HepG2 (cell line): ENCODE measurements around the gene SPAG6. TPM values are rescaled to one million over a fixed set of nuclear protein-coding genes. Genes with fewer than 3 reads are reported as not detected.

ENCODE experiments used
- ATAC-seq: fragments of 200-7000 bp; cut with Tn5 transposase; 3 replicates; pipeline ENCODE4 v1.9.1; 2020; ENCODE audit warnings: mild to moderate bottlenecking, moderate library complexity
- BruUV-seq: library from RNA; stranded (reverse); fragments of 400-500 nt; replicated peaks from 2 replicates; lab custom pipeline; 2021; lab: Mats Ljungman, UMichigan
- CTCF ChIA-PET: fragments of 300-600 bp; formaldehyde crosslinking; extraction: SDS; loops from one replicate; lab custom pipeline; 2021; ENCODE audit warnings: low total read pairs, inconsistent platforms, low intra/inter-chr PET ratio; lab: Yijun Ruan, JAX
- POLR2A ChIA-PET: fragments of 350-600 bp; sonication (Branson Sonifier 250); formaldehyde crosslinking; loops from one replicate; lab custom pipeline; 2020; ENCODE audit warnings: antibody characterized with exemption, inconsistent platforms; lab: Yijun Ruan, JAX
- DNase-seq: peaks from one replicate; pipeline ENCODE4 v3.0.0-alpha.2; 2015; ENCODE audit warnings: low spot score
- FAIRE-seq: peaks from 3 replicates; lab custom pipeline; 2011; peaks lifted over from hg19 to GRCh38; lab: Jason Lieb, UNC
- H2AFZ ChIP-seq: one replicate; pipeline ENCODE4 v1.6.1; 2011; ENCODE audit warnings: low read length, inconsistent platforms
- H3K27ac ChIP-seq: fragments of 300-600 bp; 3 replicates; pipeline ENCODE4 v1.8.0; 2011; ENCODE audit warnings: mixed run types, mild to moderate bottlenecking, mixed read lengths, low read length, inconsistent platforms; ENCODE audit not compliant: insufficient read depth; ENCODE audit errors: extremely low read length
- H3K27me3 ChIP-seq, 2 experiments: fragments of 200-600 bp in 1 of 2; 2 replicates in 1 of 2; 3 replicates in 1 of 2; pipeline versions ENCODE4 v1.6.0 to v1.8.0; 2011; ENCODE audit warnings: low read length in 2 of 2, mild to moderate bottlenecking in 2 of 2, moderate library complexity in 2 of 2, inconsistent platforms in 1 of 2; ENCODE audit not compliant: insufficient read depth in 2 of 2, control insufficient read depth in 1 of 2
- H3K36me3 ChIP-seq, 2 experiments: fragments of 200-600 bp in 1 of 2; replicated peaks in 1 of 2; 2 replicates in 1 of 2; 3 replicates in 1 of 2; pipeline versions ENCODE4 v1.5.1 to v1.8.0; 2011; ENCODE audit warnings: low read length in 2 of 2, inconsistent platforms in 1 of 2; ENCODE audit not compliant: insufficient read depth in 2 of 2, control insufficient read depth in 1 of 2
- H3K4me1 ChIP-seq: 2 replicates; pipeline ENCODE4 v1.5.1; 2012; ENCODE audit warnings: low read length, inconsistent platforms; ENCODE audit not compliant: insufficient read depth
- H3K4me2 ChIP-seq: 2 replicates; pipeline ENCODE4 v1.6.0; 2011; ENCODE audit warnings: low read depth, low read length, inconsistent platforms
- H3K4me3 ChIP-seq, 3 experiments: fragments of 200-600 bp in 1 of 3; sonication (generic), shearing (Covaris generic) in 1 of 3; replicated peaks in 1 of 3; 2 replicates each; pipeline ENCODE4 v1.5.1; 2011 to 2016; ENCODE audit warnings: low read length in 3 of 3, inconsistent platforms in 2 of 3, low read depth in 2 of 3, mild to moderate bottlenecking in 2 of 3, control low read depth in 1 of 3, mixed read lengths in 1 of 3; ENCODE audit not compliant: insufficient read depth in 1 of 3
- H3K79me2 ChIP-seq: one replicate; pipeline ENCODE4 v1.6.1; 2011; ENCODE audit warnings: low read length, inconsistent platforms; ENCODE audit not compliant: insufficient read depth
- H3K9ac ChIP-seq: 2 replicates; pipeline ENCODE4 v1.6.0; 2011; ENCODE audit warnings: mild to moderate bottlenecking, low read depth, low read length, inconsistent platforms; ENCODE audit not compliant: insufficient read depth
- H3K9me3 ChIP-seq: 2 replicates; pipeline ENCODE4 v1.5.1; 2012; ENCODE audit warnings: mild to moderate bottlenecking, low read length
- H4K20me1 ChIP-seq: 2 replicates; pipeline ENCODE4 v1.6.0; 2011; ENCODE audit warnings: inconsistent platforms, mild to moderate bottlenecking, low read length, moderate library complexity; ENCODE audit not compliant: insufficient read depth
- BHLHE40 ChIP-seq: IDR thresholded peaks from 2 replicates; pipeline ENCODE4 v1.6.1; 2011; ENCODE audit warnings: low read length, improper control_type of control experiment
- HOXD1 ChIP-seq: sonication (generic); formaldehyde crosslinking; IDR thresholded peaks from 2 replicates; pipeline ENCODE4 v1.5.0; 2020; ENCODE audit warnings: missing genetic modification reagents
- MAFG ChIP-seq: sonication (generic); formaldehyde crosslinking; IDR thresholded peaks from 2 replicates; pipeline ENCODE4 v1.5.1; 2020; ENCODE audit warnings: mild to moderate bottlenecking, missing genetic modification reagents
- RAD21 ChIP-seq: fragments of 450-650 bp; formaldehyde crosslinking; IDR thresholded peaks from 2 replicates; pipeline ENCODE4 v1.5.0; 2020; ENCODE audit warnings: mild to moderate bottlenecking
- SCMH1 ChIP-seq: sonication (generic); formaldehyde crosslinking; IDR thresholded peaks from 2 replicates; pipeline ENCODE4 v1.9.0; 2021; ENCODE audit warnings: missing genetic modification reagents, mild to moderate bottlenecking, borderline replicate concordance
- TCF7 ChIP-seq: sonication (generic); IDR thresholded peaks from 2 replicates; pipeline ENCODE4 v1.6.1; 2016; ENCODE audit warnings: antibody characterized with exemption, low read depth
- TGIF2 ChIP-seq: IDR thresholded peaks from 2 replicates; pipeline ENCODE4 v1.6.1; 2016; ENCODE audit warnings: control low read depth, missing compliant biosample characterization
- ZKSCAN5 ChIP-seq: sonication (generic); formaldehyde crosslinking; IDR thresholded peaks from 2 replicates; pipeline ENCODE4 v1.5.1; 2020; ENCODE audit warnings: mild to moderate bottlenecking, missing genetic modification reagents
- ZNF562 ChIP-seq: sonication (generic); formaldehyde crosslinking; IDR thresholded peaks from 2 replicates; pipeline ENCODE4 v1.8.0; 2022; ENCODE audit warnings: missing genetic modification reagents, borderline replicate concordance
- ZNF737 ChIP-seq: sonication (generic); formaldehyde crosslinking; IDR thresholded peaks from 2 replicates; pipeline ENCODE4 v1.5.0; 2020; ENCODE audit warnings: missing genetic modification reagents, mild to moderate bottlenecking, borderline replicate concordance
- ZSCAN29 ChIP-seq: sonication (generic); formaldehyde crosslinking; conservative IDR thresholded peaks from 2 replicates; pipeline ENCODE4 v1.4.0; 2020; ENCODE audit warnings: mild to moderate bottlenecking, missing genetic modification reagents
- WGBS: methylation state at CpG from one replicate; pipeline ENCODE4 v1.1.6; 2017; ENCODE audit warnings: low lambda C conversion rate; 5-methylcytosine and 5-hydroxymethylcytosine counted together
- in situ Hi-C: cut with HindIII; loops from 2 replicates; pipeline ENCODE4 v1.10.0; 2017; ENCODE audit warnings: low pct_unique_long_range_greater_than_20kb; ENCODE audit not compliant: extremely low pct_ligation_motif_present
- intact Hi-C: fragments of 100-400 bp; cut with micrococcal nuclease; formaldehyde crosslinking; loops from one replicate; pipeline ENCODE4 v1.10.0; 2022; ENCODE audit not compliant: unreplicated experiment
- polyA plus RNA-seq, 8 experiments: library from polyadenylated mRNA; depleted of rRNA in 3 of 8; stranded (reverse) in 7 of 8; unstranded in 1 of 8; fragments of >200 nt; fragmentation: Illumina TruSeq in 4 of 8; extraction: Trizol in 4 of 8; gene quantifications; 2 replicates each; pipeline versions ENCODE4 v1.2.1 to v1.2.3, GENCODE V29; 2011 to 2016; ENCODE audit warnings: low read depth in 4 of 8, missing spikeins in 1 of 8, mixed read lengths in 1 of 8; ENCODE audit not compliant: insufficient read depth in 1 of 8
- total RNA-seq, 5 experiments: library from RNA; depleted of rRNA; stranded (reverse); fragments of >200 nt; fragmentation: Illumina TruSeq; extraction: Trizol; gene quantifications; 2 replicates each; pipeline ENCODE4 v1.2.3, GENCODE V29; 2016; ENCODE audit warnings: low read depth in 1 of 5
- TF ChIP-seq, protein P1 (sequence below): IDR thresholded peaks from 2 replicates; pipeline ENCODE4 v1.6.1; 2016; ENCODE audit warnings: missing compliant biosample characterization, missing genetic modification reagents, borderline replicate concordance
- TF ChIP-seq, protein P2 (sequence below): IDR thresholded peaks from 2 replicates; pipeline ENCODE4 v1.6.1; 2012; ENCODE audit warnings: low read length, improper control_type of control experiment
- TF ChIP-seq, protein P3 (sequence below): sonication (generic); formaldehyde crosslinking; conservative IDR thresholded peaks from 2 replicates; pipeline ENCODE4 v1.4.0; 2020; ENCODE audit warnings: missing genetic modification reagents

The SPAG6 gene
- total and polyA plus RNA-seq, 2 of the 13 experiments (the other 11 are each of a cell fraction or from before 2014, with no cell fraction given), result not detected

DNA sequence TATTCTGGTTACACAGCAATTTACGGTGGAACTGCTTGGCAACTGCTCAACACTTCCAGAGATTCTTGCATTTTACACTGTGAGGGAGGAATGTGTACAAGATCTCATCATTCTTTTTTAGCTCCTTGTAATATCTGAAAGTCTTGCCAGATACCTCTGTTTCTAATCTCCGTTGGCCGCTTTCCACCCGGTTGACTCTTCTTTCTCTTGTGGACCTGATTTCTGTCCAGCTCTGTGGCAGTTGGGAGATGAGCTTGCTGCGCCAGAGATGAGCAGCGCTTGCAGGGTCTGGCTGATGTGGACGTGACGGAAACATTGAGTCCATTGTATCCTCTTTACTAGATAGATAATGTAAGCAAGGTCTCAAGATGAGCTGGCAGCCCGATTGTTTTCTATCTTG is 27.6 kb downstream of the SPAG6 start:
- no peaks in the 10 kb centered on the region for H3K9me3 ChIP-seq
- H3K36me3 ChIP-seq, result no peaks in the 10 kb centered on the region
- ChIA-PET CTCF (no interaction called here), POLR2A (no interaction called here)
- no peaks in the 10 kb centered on the region for H3K27me3 ChIP-seq
- no peaks in the 10 kb centered on the region for H3K79me2 ChIP-seq
- H4K20me1 ChIP-seq, result no peaks in the 10 kb centered on the region
- FAIRE-seq (no peak), DNase-seq (no peak), ATAC-seq (no peak)
- H3K27ac ChIP-seq, result no peak overlapping the region
- no peaks in the 10 kb centered on the region for H3K4me1 ChIP-seq
- H3K4me3 ChIP-seq, result no peak overlapping the region
- BruUV-seq, result no TSS peak
- H3K4me2 ChIP-seq, result no peak overlapping the region
- TF ChIP-seq TGIF2 (CRISPR knock-in tag), result no peak
- TF ChIP-seq, protein P1, sequence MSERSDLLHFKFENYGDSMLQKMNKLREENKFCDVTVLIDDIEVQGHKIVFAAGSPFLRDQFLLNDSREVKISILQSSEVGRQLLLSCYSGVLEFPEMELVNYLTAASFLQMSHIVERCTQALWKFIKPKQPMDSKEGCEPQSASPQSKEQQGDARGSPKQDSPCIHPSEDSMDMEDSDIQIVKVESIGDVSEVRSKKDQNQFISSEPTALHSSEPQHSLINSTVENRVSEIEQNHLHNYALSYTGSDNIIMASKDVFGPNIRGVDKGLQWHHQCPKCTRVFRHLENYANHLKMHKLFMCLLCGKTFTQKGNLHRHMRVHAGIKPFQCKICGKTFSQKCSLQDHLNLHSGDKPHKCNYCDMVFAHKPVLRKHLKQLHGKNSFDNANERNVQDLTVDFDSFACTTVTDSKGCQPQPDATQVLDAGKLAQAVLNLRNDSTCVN (CRISPR knock-in tag), result no peak
- TF ChIP-seq RAD21, result no peak
- TF ChIP-seq HOXD1 (CRISPR knock-in tag), result no peak
- no peak overlapping the region for H2AFZ ChIP-seq
- intact Hi-C loops, result no loop called here
- 61% methylated on average over 9 of the region's 9 CpGs for WGBS
- in situ Hi-C loops, result no loop called here
- H3K9ac ChIP-seq, result no peak overlapping the region

DNA sequence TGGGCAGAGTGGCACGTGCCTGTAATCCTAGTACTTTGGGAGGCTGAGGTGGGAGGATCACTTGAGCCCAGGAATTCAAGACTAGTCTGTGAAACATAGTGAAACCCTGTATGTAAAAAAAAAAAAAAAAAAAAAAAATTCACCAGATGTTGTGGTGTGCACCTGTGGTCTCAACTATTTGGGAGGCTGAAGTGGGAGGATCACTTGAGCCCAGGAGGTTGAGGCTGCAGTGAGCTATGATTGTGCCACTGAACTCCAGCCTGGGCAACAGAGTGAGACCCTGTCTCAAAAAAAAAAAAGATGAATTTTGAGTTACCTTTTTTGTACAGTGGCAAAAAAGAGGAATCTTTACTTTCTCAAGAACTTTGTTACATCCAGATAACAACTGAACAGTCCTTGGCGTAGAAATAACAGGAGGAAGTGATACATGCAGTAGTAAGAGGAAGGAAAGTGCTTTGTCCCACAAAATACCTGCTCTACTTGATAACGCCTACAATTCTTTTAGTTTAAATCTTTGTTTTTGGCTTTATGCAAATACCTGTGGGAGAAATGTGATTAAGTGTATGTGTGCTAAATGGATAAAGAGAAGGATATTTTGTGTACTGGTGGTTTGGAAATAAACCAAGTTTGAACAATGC is 29.3 kb downstream of the SPAG6 start:
- ChIA-PET POLR2A (no interaction called here), CTCF (no interaction called here)
- 4% methylated on average over 3 of the region's 3 CpGs for WGBS
- Histone ChIP-seq H3K9me3 (no peaks in the 10 kb centered on the region), H3K79me2 (no peaks in the 10 kb centered on the region), H3K27me3 (no peaks in the 10 kb centered on the region), H3K27ac (no peak overlapping the region), H2AFZ (no peak overlapping the region), H3K9ac (no peak overlapping the region), H3K4me3 (no peak overlapping the region), H3K36me3 (no peaks in the 10 kb centered on the region), H3K4me2 (no peak overlapping the region), H4K20me1 (no peaks in the 10 kb centered on the region), H3K4me1 (no peaks in the 10 kb centered on the region)
- BruUV-seq, result no TSS peak
- no peak for FAIRE-seq
- in situ Hi-C loops (no loop called here), intact Hi-C loops (no loop called here)
- no peak for DNase-seq
- no peak for ATAC-seq
- TF ChIP-seq, protein P2, sequence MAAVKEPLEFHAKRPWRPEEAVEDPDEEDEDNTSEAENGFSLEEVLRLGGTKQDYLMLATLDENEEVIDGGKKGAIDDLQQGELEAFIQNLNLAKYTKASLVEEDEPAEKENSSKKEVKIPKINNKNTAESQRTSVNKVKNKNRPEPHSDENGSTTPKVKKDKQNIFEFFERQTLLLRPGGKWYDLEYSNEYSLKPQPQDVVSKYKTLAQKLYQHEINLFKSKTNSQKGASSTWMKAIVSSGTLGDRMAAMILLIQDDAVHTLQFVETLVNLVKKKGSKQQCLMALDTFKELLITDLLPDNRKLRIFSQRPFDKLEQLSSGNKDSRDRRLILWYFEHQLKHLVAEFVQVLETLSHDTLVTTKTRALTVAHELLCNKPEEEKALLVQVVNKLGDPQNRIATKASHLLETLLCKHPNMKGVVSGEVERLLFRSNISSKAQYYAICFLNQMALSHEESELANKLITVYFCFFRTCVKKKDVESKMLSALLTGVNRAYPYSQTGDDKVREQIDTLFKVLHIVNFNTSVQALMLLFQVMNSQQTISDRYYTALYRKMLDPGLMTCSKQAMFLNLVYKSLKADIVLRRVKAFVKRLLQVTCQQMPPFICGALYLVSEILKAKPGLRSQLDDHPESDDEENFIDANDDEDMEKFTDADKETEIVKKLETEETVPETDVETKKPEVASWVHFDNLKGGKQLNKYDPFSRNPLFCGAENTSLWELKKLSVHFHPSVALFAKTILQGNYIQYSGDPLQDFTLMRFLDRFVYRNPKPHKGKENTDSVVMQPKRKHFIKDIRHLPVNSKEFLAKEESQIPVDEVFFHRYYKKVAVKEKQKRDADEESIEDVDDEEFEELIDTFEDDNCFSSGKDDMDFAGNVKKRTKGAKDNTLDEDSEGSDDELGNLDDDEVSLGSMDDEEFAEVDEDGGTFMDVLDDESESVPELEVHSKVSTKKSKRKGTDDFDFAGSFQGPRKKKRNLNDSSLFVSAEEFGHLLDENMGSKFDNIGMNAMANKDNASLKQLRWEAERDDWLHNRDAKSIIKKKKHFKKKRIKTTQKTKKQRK, result no peak
- TF ChIP-seq ZKSCAN5 (no peak), SCMH1 (CRISPR knock-in tag) (no peak), ZNF737 (CRISPR knock-in tag) (no peak), ZSCAN29 (CRISPR knock-in tag) (no peak), MAFG (CRISPR knock-in tag) (no peak), TCF7 (no peak), BHLHE40 (no peak), ZNF562 (CRISPR knock-in tag) (no peak)
- TF ChIP-seq, protein P3, sequence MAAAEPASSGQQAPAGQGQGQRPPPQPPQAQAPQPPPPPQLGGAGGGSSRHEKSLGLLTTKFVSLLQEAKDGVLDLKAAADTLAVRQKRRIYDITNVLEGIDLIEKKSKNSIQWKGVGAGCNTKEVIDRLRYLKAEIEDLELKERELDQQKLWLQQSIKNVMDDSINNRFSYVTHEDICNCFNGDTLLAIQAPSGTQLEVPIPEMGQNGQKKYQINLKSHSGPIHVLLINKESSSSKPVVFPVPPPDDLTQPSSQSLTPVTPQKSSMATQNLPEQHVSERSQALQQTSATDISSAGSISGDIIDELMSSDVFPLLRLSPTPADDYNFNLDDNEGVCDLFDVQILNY, result no peak
